SU-DHL-6 (cell line): Measurements from ENCODE around the gene SLC47A1.
"Not testable (repeated sequence)": the region's sequence is repeated elsewhere in the genome, so short reads cannot be mapped to it uniquely, and the experiment has no call there.

Experiments used
- H2AFZ ChIP-seq: fragments of 200-600 bp; sonication (generic); 2 replicates; pipeline ENCODE4 v1.6.1; 2014; ENCODE audit warnings: low read depth, mild to moderate bottlenecking, moderate library complexity, mixed read lengths, antibody characterized with exemption, low read length; ENCODE audit not compliant: severe bottlenecking
- H3F3A ChIP-seq: fragments of 200-600 bp; shearing (Covaris generic); 2 replicates; pipeline ENCODE4 v1.6.0; 2016; ENCODE audit warnings: antibody characterized with exemption, mild to moderate bottlenecking; ENCODE audit not compliant: insufficient read depth
- H3K27ac ChIP-seq: fragments of 200-600 bp; sonication (generic); 2 replicates; pipeline ENCODE4 v1.5.1; 2016; ENCODE audit warnings: low read depth, mild to moderate bottlenecking, low read length, moderate library complexity, mixed read lengths
- H3K27me3 ChIP-seq: fragments of 200-600 bp; sonication (generic), shearing (Covaris generic); 2 replicates; pipeline ENCODE4 v1.6.0; 2014; ENCODE audit warnings: mild to moderate bottlenecking, low read length
- H3K36me3 ChIP-seq: fragments of 200-600 bp; sonication (generic); 2 replicates; pipeline ENCODE4 v1.6.1; 2014; ENCODE audit warnings: mild to moderate bottlenecking, low read length, mixed read lengths
- H3K4me2 ChIP-seq: fragments of 300-600, 200-600 bp; shearing (Covaris generic), sonication (generic); 2 replicates; pipeline ENCODE4 v1.6.0; 2014; ENCODE audit warnings: low read length, low read depth, mild to moderate bottlenecking; ENCODE audit not compliant: poor library complexity, severe bottlenecking
- H3K4me3 ChIP-seq: fragments of 200-600 bp; sonication (generic); 2 replicates; pipeline ENCODE4 v1.5.1; 2014; ENCODE audit warnings: antibody characterized with exemption, low read length, mild to moderate bottlenecking, mixed read lengths; ENCODE audit not compliant: insufficient read depth, poor library complexity, severe bottlenecking
- H3K79me2 ChIP-seq: fragments of 200-600 bp; sonication (generic); 2 replicates; pipeline ENCODE4 v1.6.1; 2014; ENCODE audit warnings: mild to moderate bottlenecking, low read length, moderate library complexity; ENCODE audit not compliant: insufficient read depth
- H3K9ac ChIP-seq: fragments of 200-600 bp; sonication (generic); 2 replicates; pipeline ENCODE4 v1.7.0; 2014; ENCODE audit warnings: mild to moderate bottlenecking, low read length
- H3K9me2 ChIP-seq: fragments of 200-600 bp; sonication (generic); replicated peaks from 2 replicates; pipeline ENCODE4 v1.6.1; 2014; ENCODE audit warnings: low read length; ENCODE audit not compliant: insufficient read depth
- H3K9me3 ChIP-seq: fragments of 200-600 bp; sonication (generic); 2 replicates; pipeline ENCODE4 v1.6.1; 2014; ENCODE audit warnings: low read length, mixed read lengths; ENCODE audit not compliant: insufficient read depth
- H4K20me1 ChIP-seq: fragments of 200-600 bp; sonication (generic); 2 replicates; pipeline ENCODE4 v1.6.1; 2014; ENCODE audit warnings: low read depth, mild to moderate bottlenecking, antibody characterized with exemption, low read length, moderate library complexity, mixed read lengths
- CTCF ChIP-seq: fragments of 200-600 bp; sonication (generic); IDR thresholded peaks from one replicate; pipeline ENCODE4 v1.5.1; 2017; ENCODE audit warnings: antibody characterized with exemption, mild to moderate bottlenecking, low read length, moderate library complexity; ENCODE audit not compliant: insufficient read depth, poor library complexity, severe bottlenecking
- EZH2phosphoT487 ChIP-seq: fragments of 200-600 bp; sonication (generic), shearing (Covaris generic); conservative IDR thresholded peaks from 2 replicates; pipeline ENCODE4 v1.6.1; 2018; ENCODE audit warnings: mild to moderate bottlenecking, antibody characterized with exemption, low read length, moderate library complexity, mixed read lengths

The SLC47A1 gene

GRCh38 chr17:19578545-19578944, 44.9 kb downstream of the SLC47A1 start:
- Histone ChIP-seq H3K79me2 (no peaks in the 10 kb centered on the region), H3K36me3 (no peaks in the 10 kb centered on the region), H3K4me3 (no peak overlapping the region), H3K27ac (no peak overlapping the region), H3K9me3 (no peaks in the 10 kb centered on the region), H3K9me2 (no peaks in the 10 kb centered on the region), H2AFZ (no peak overlapping the region), H3F3A (no peaks in the 10 kb centered on the region), H3K27me3 (no peaks in the 10 kb centered on the region), H3K4me2 (no peak overlapping the region), H4K20me1 (no peaks in the 10 kb centered on the region), H3K9ac (no peak overlapping the region)
- no peak for TF ChIP-seq EZH2phosphoT487
- no peak for TF ChIP-seq CTCF

- Histone ChIP-seq H3K9me3 (no peaks in the 10 kb centered on the region), H3F3A (no peaks in the 10 kb centered on the region), H3K27me3 (no peaks in the 10 kb centered on the region), H3K9ac (no peak overlapping the region), H3K79me2 (no peaks in the 10 kb centered on the region), H2AFZ (no peak overlapping the region), H3K4me2 (no peak overlapping the region), H3K27ac (no peak overlapping the region), H3K36me3 (no peaks in the 10 kb centered on the region), H4K20me1 (no peaks in the 10 kb centered on the region), H3K4me3 (no peak overlapping the region), H3K9me2 (no peaks in the 10 kb centered on the region)
- TF ChIP-seq EZH2phosphoT487 (no peak), CTCF (no peak)
Observed at GRCh38 chr17:19579192-19579761, 45.6 kb downstream of the SLC47A1 start.

- Histone ChIP-seq H3K4me3 (no peak overlapping the region), H3K36me3 (no peaks in the 10 kb centered on the region), H3K79me2 (no peaks in the 10 kb centered on the region), H3K4me2 (no peak overlapping the region), H3K9me3 (no peaks in the 10 kb centered on the region), H3K27me3 (no peaks in the 10 kb centered on the region), H4K20me1 (no peaks in the 10 kb centered on the region), H3K9me2 (no peaks in the 10 kb centered on the region), H3F3A (no peaks in the 10 kb centered on the region), H3K9ac (no peak overlapping the region), H2AFZ (no peak overlapping the region), H3K27ac (no peak overlapping the region)
- TF ChIP-seq EZH2phosphoT487, result no peak
- no peak for TF ChIP-seq CTCF
Observed at GRCh38 chr17:19579867-19580565, 46.4 kb downstream of the SLC47A1 start.

GRCh38 chr17:19580566-19580920, 46.9 kb downstream of the SLC47A1 start:
- not testable (repeated sequence) for H3K9me3 ChIP-seq, H3K27ac ChIP-seq, H3K4me3 ChIP-seq, H3K79me2 ChIP-seq, H3K9me2 ChIP-seq, H3K36me3 ChIP-seq, H2AFZ ChIP-seq, H3K27me3 ChIP-seq, H3K4me2 ChIP-seq, H3K9ac ChIP-seq, H4K20me1 ChIP-seq, H3F3A ChIP-seq

- H3K79me2 ChIP-seq, H3F3A ChIP-seq, H3K4me2 ChIP-seq, H3K9me3 ChIP-seq, H4K20me1 ChIP-seq, H3K27me3 ChIP-seq, H3K27ac ChIP-seq, H3K9me2 ChIP-seq, H2AFZ ChIP-seq, H3K9ac ChIP-seq, H3K4me3 ChIP-seq, H3K36me3 ChIP-seq: not testable (repeated sequence)
Observed at GRCh38 chr17:19582152-19582551, 48.5 kb downstream of the SLC47A1 start.
